ENCODE results near the gene SESN3. TPM values are rescaled to one million over a fixed set of nuclear protein-coding genes. Genes with fewer than 3 reads are reported as not detected.
"Not testable (repeated sequence)": the region's sequence is repeated elsewhere in the genome, so short reads cannot be mapped to it uniquely, and the experiment has no call there.

Gene SESN3
- total and polyA plus RNA-seq, 2 experiments from 2014 or later = 2.9 to 19.2 TPM

- Histone ChIP-seq H3K27ac (no peak overlapping the region), H3K79me2 (ENCODE audit: insufficient read depth) (no peaks in the 10 kb centered on the region), H3K4me1 (ENCODE audit: insufficient read depth) (peaks cover 32% of the 10 kb centered on the region), H3K4me2 (ENCODE audit: unreplicated experiment) (no peak overlapping the region), H3F3A (ENCODE audit: insufficient read depth) (peaks cover 34% of the 10 kb centered on the region), H3K27me3 (replicated peaks; ENCODE audit: insufficient read depth) (no peaks in the 10 kb centered on the region), H2AFZ (no peak overlapping the region), H3K4me3 (no peak overlapping the region), H3K9me2 (ENCODE audit: insufficient read depth) (no peaks in the 10 kb centered on the region), H3K9ac (no peak overlapping the region), H3K9me3 (ENCODE audit: low read depth) (no peaks in the 10 kb centered on the region), H4K20me1 (ENCODE audit: insufficient read depth) (no peaks in the 10 kb centered on the region), H3K36me3 (ENCODE audit: low read depth) (no peaks in the 10 kb centered on the region)
- peak; percentile 78 for DNase-seq
- TF ChIP-seq EZH2phosphoT487 (IDR thresholded peaks at IDR 0.05; ENCODE audit: insufficient read depth, low read depth) (no peak), EZH2 (IDR thresholded peaks at IDR 0.05; ENCODE audit: insufficient read depth, poor library complexity, severe bottlenecking) (no peak)
- WGBS, 2 experiments (ENCODE audit: low coverage in 1 of 2, low lambda C conversion rate in 2 of 2, missing lambda C conversion rate in 2 of 2) = 46 to 48% methylated on average over 4 of the region's 4 CpGs
- in situ Hi-C loops (cut with MboI) = no loop called here
Measured at GRCh38 chr11:95140397-95141033, 90.5 kb downstream of the SESN3 start.

- DNase-seq = peak; percentile 54
- Histone ChIP-seq H2AFZ (no peak overlapping the region), H3K36me3 (ENCODE audit: low read depth) (no peaks in the 10 kb centered on the region), H3K4me1 (ENCODE audit: insufficient read depth) (peaks cover 38% of the 10 kb centered on the region), H4K20me1 (ENCODE audit: insufficient read depth) (no peaks in the 10 kb centered on the region), H3K4me3 (no peak overlapping the region), H3K27ac (no peak overlapping the region), H3K9me3 (ENCODE audit: low read depth) (no peaks in the 10 kb centered on the region), H3K9me2 (ENCODE audit: insufficient read depth) (no peaks in the 10 kb centered on the region), H3K4me2 (ENCODE audit: unreplicated experiment) (no peak overlapping the region), H3K79me2 (ENCODE audit: insufficient read depth) (no peaks in the 10 kb centered on the region), H3K27me3 (replicated peaks; ENCODE audit: insufficient read depth) (no peaks in the 10 kb centered on the region), H3K9ac (no peak overlapping the region), H3F3A (ENCODE audit: insufficient read depth) (peaks cover 41% of the 10 kb centered on the region)
- in situ Hi-C loops (cut with MboI) = no loop called here
- no peak for TF ChIP-seq EZH2phosphoT487 (IDR thresholded peaks at IDR 0.05; ENCODE audit: insufficient read depth, low read depth)
- TF ChIP-seq EZH2 (IDR thresholded peaks at IDR 0.05; ENCODE audit: insufficient read depth, poor library complexity, severe bottlenecking) = no peak
- 55 to 62% methylated on average over 2 of the region's 2 CpGs for WGBS, 2 experiments (ENCODE audit: low coverage in 1 of 2, low lambda C conversion rate in 2 of 2, missing lambda C conversion rate in 2 of 2)
Measured at GRCh38 chr11:95138448-95138847, 92.6 kb downstream of the SESN3 start.

GRCh38 chr11:95137299-95137698 is 93.7 kb downstream of the SESN3 start:
- H4K20me1 ChIP-seq (ENCODE audit: insufficient read depth) = no peaks in the 10 kb centered on the region
- H3K9me2 ChIP-seq (ENCODE audit: insufficient read depth) = no peaks in the 10 kb centered on the region
- H3K9me3 ChIP-seq (ENCODE audit: low read depth) = no peaks in the 10 kb centered on the region
- H3K4me3 ChIP-seq = no peak overlapping the region
- H3K4me2 ChIP-seq (ENCODE audit: unreplicated experiment) = no peak overlapping the region
- H2AFZ ChIP-seq = no peak overlapping the region
- peaks cover 27% of the 10 kb centered on the region for H3K4me1 ChIP-seq (ENCODE audit: insufficient read depth)
- H3K9ac ChIP-seq = no peak overlapping the region
- H3K36me3 ChIP-seq (ENCODE audit: low read depth) = no peaks in the 10 kb centered on the region
- TF ChIP-seq EZH2 (IDR thresholded peaks at IDR 0.05; ENCODE audit: insufficient read depth, poor library complexity, severe bottlenecking) (no peak), EZH2phosphoT487 (IDR thresholded peaks at IDR 0.05; ENCODE audit: insufficient read depth, low read depth) (no peak)
- in situ Hi-C loops (cut with MboI) = no loop called here
- no peaks in the 10 kb centered on the region for H3K79me2 ChIP-seq (ENCODE audit: insufficient read depth)
- H3K27ac ChIP-seq = no peak overlapping the region
- no peak for DNase-seq
- H3F3A ChIP-seq (ENCODE audit: insufficient read depth) = peaks cover 35% of the 10 kb centered on the region
- no peaks in the 10 kb centered on the region for H3K27me3 ChIP-seq (replicated peaks; ENCODE audit: insufficient read depth)

- H3K36me3 ChIP-seq (ENCODE audit: low read depth); in situ Hi-C loops (cut with MboI); H2AFZ ChIP-seq; H3K4me3 ChIP-seq; H4K20me1 ChIP-seq (ENCODE audit: insufficient read depth); H3K9ac ChIP-seq; H3K79me2 ChIP-seq (ENCODE audit: insufficient read depth); H3K9me2 ChIP-seq (ENCODE audit: insufficient read depth); H3K27ac ChIP-seq; H3K9me3 ChIP-seq (ENCODE audit: low read depth); H3K27me3 ChIP-seq (replicated peaks; ENCODE audit: insufficient read depth); DNase-seq; H3K4me2 ChIP-seq (ENCODE audit: unreplicated experiment): not testable (repeated sequence)
- H3K4me1 ChIP-seq (ENCODE audit: insufficient read depth) = peaks cover 25% of the 10 kb centered on the region
- peaks cover 35% of the 10 kb centered on the region for H3F3A ChIP-seq (ENCODE audit: insufficient read depth)
- WGBS, 2 experiments (ENCODE audit: low coverage in 1 of 2, low lambda C conversion rate in 2 of 2, missing lambda C conversion rate in 2 of 2) = 95% methylated on average over 4 of the region's 4 CpGs
Measured at GRCh38 chr11:95136747-95137146, 94.3 kb downstream of the SESN3 start.

- H4K20me1 ChIP-seq (ENCODE audit: insufficient read depth) = no peaks in the 10 kb centered on the region
- no peak overlapping the region for H3K4me3 ChIP-seq
- no peaks in the 10 kb centered on the region for H3K9me3 ChIP-seq (ENCODE audit: low read depth)
- no peak overlapping the region for H3K27ac ChIP-seq
- peaks cover 24% of the 10 kb centered on the region for H3K4me1 ChIP-seq (ENCODE audit: insufficient read depth)
- no peak overlapping the region for H3K4me2 ChIP-seq (ENCODE audit: unreplicated experiment)
- H3K36me3 ChIP-seq (ENCODE audit: low read depth) = no peaks in the 10 kb centered on the region
- H3K9me2 ChIP-seq (ENCODE audit: insufficient read depth) = no peaks in the 10 kb centered on the region
- no peak overlapping the region for H2AFZ ChIP-seq
- 97 to 98% methylated on average over 2 of the region's 2 CpGs for WGBS, 2 experiments (ENCODE audit: low coverage in 1 of 2, low lambda C conversion rate in 2 of 2, missing lambda C conversion rate in 2 of 2)
- no peak for DNase-seq
- no peaks in the 10 kb centered on the region for H3K27me3 ChIP-seq (replicated peaks; ENCODE audit: insufficient read depth)
- in situ Hi-C loops (cut with MboI) = no loop called here
- peaks cover 30% of the 10 kb centered on the region for H3F3A ChIP-seq (ENCODE audit: insufficient read depth)
- TF ChIP-seq EZH2phosphoT487 (IDR thresholded peaks at IDR 0.05; ENCODE audit: insufficient read depth, low read depth) (no peak), EZH2 (IDR thresholded peaks at IDR 0.05; ENCODE audit: insufficient read depth, poor library complexity, severe bottlenecking) (no peak)
- no peaks in the 10 kb centered on the region for H3K79me2 ChIP-seq (ENCODE audit: insufficient read depth)
- no peak overlapping the region for H3K9ac ChIP-seq
Measured at GRCh38 chr11:95135880-95136279, 95.1 kb downstream of the SESN3 start.

Measured in GM23248 (cell line).